Measurements from ENCODE around the gene MPEG1.

- TF ChIP-seq POLR2A (IDR thresholded peaks at IDR 0.05; ENCODE audit: low read length) = no peak
- no peak for TF ChIP-seq GATA1 (IDR thresholded peaks at IDR 0.05; ENCODE audit: low read depth, low read length)
Measured at GRCh38 chr11:59192446-59193020, 20.2 kb downstream of the MPEG1 start.
